H1 (cell line): Measurements from ENCODE around the gene DSTN. TPM values are rescaled to one million over a fixed set of nuclear protein-coding genes. Genes with fewer than 3 reads are reported as not detected.

ENCODE experiments used
- BACH1 ChIP-seq: IDR thresholded peaks from 2 replicates; pipeline ENCODE4 v1.6.1; 2012; ENCODE audit warnings: low read length, improper control_type of control experiment
- polyA plus RNA-seq, 7 experiments: library from polyadenylated mRNA; depleted of rRNA in 3 of 7; stranded (reverse) in 5 of 7; unstranded in 2 of 7; fragments of >200 nt in 5 of 7; fragments of 200-250 nt in 2 of 7; gene quantifications; 1 replicate in 5 of 7; 2 replicates in 1 of 7; 4 replicates in 1 of 7; pipeline versions ENCODE4 v1.2.1 to v1.2.3, GENCODE V29; 2011 to 2013; ENCODE audit warnings: missing spikeins in 2 of 7, mixed read lengths in 2 of 7
- total RNA-seq: library from RNA; stranded (reverse); fragmentation: NEBNext Ultra II Directional; extraction: Animal tissue kit (Norgen Biotek cat#: 25700); gene quantifications from 2 replicates; pipeline ENCODE4 v1.2.1, GENCODE V29; 2021
- TF ChIP-seq, protein P1 (sequence below): IDR thresholded peaks from 2 replicates; pipeline ENCODE4 v1.6.1; 2012; ENCODE audit warnings: low read length, inconsistent platforms

DSTN gene
- total and polyA plus RNA-seq, 2 of the 8 experiments (the other 6 are each of a cell fraction or from before 2014, with no cell fraction given): 43.3 to 208 TPM

DNA sequence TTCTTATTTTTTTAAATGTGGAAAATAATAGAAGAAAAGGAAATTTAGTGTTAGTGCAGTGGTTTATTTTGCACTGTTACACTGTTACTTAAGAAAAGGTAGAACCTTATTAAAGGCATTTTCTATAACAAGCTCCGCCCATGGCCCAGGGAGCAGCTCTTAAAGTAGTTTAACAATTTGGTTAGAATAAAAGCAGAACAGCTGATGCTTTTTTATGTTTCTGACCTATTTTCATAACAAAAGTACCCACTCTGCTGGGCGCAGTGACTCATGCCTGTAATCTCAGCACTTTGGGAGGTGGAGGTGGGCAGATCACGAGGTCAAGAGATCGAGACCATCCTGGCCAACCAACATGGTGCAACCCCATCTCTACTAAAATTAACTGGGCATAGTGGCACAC is 32.6 kb downstream of the DSTN start (continued):
- TF ChIP-seq, protein P1, sequence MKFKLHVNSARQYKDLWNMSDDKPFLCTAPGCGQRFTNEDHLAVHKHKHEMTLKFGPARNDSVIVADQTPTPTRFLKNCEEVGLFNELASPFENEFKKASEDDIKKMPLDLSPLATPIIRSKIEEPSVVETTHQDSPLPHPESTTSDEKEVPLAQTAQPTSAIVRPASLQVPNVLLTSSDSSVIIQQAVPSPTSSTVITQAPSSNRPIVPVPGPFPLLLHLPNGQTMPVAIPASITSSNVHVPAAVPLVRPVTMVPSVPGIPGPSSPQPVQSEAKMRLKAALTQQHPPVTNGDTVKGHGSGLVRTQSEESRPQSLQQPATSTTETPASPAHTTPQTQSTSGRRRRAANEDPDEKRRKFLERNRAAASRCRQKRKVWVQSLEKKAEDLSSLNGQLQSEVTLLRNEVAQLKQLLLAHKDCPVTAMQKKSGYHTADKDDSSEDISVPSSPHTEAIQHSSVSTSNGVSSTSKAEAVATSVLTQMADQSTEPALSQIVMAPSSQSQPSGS: no peak
- no peak for TF ChIP-seq BACH1
